PFSK-1 (cell line): ENCODE results near the gene PLEKHG2.

Experiments used
- FOXP2 ChIP-seq: optimal IDR thresholded peaks from 2 replicates; pipeline ENCODE3; 2011; ENCODE audit warnings: borderline replicate concordance, control low read depth, inconsistent platforms; ENCODE audit not compliant: insufficient read depth; ENCODE audit errors: extremely low read length, extremely low read depth
- POLR2AphosphoS5 ChIP-seq: IDR thresholded peaks from 2 replicates; pipeline ENCODE4 v1.6.1; 2012; ENCODE audit warnings: low read depth, mild to moderate bottlenecking, control low read depth, low read length, moderate library complexity
- REST ChIP-seq, 2 experiments: IDR thresholded peaks; 2 replicates each; pipeline versions ENCODE4 v1.6.1 to v1.8.0; 2011 to 2012; ENCODE audit warnings: low read depth in 2 of 2, low read length in 2 of 2, control low read depth in 1 of 2, inconsistent platforms in 1 of 2, mild to moderate bottlenecking in 1 of 2, moderate library complexity in 1 of 2; ENCODE audit not compliant: insufficient read depth in 1 of 2
- SIN3A ChIP-seq: IDR thresholded peaks from 2 replicates; pipeline ENCODE4 v1.6.1; 2012; ENCODE audit warnings: mild to moderate bottlenecking, low read length, moderate library complexity, borderline replicate concordance; ENCODE audit not compliant: insufficient read depth
- TAF1 ChIP-seq: IDR thresholded peaks from 2 replicates; pipeline ENCODE4 v1.6.1; 2012; ENCODE audit warnings: low read length, control low read depth, borderline replicate concordance; ENCODE audit not compliant: insufficient read depth

The PLEKHG2 gene

GRCh38 chr19:39388657-39389056 lies 23.8 kb upstream of the PLEKHG2 start:
- TF ChIP-seq TAF1 (no peak), SIN3A (no peak), REST (IDR thresholded peaks at IDR 0.05; ENCODE audit: insufficient read depth in 1 of 2, low read depth in 2 of 2, low read length in 2 of 2) (no peak), POLR2AphosphoS5 (no peak), FOXP2 (no peak)

- no peak for TF ChIP-seq POLR2AphosphoS5
- TF ChIP-seq SIN3A: no peak
- TF ChIP-seq TAF1: no peak
- no peak for TF ChIP-seq REST (IDR thresholded peaks at IDR 0.05; ENCODE audit: insufficient read depth in 1 of 2, low read depth in 2 of 2, low read length in 2 of 2)
- TF ChIP-seq FOXP2: no peak
Measured at GRCh38 chr19:39389631-39390414, 22.6 kb upstream of the PLEKHG2 start.

GRCh38 chr19:39390451-39390750 lies 22.1 kb upstream of the PLEKHG2 start:
- TF ChIP-seq REST (IDR thresholded peaks at IDR 0.05; ENCODE audit: insufficient read depth in 1 of 2, low read depth in 2 of 2, low read length in 2 of 2) (no peak), TAF1 (no peak), FOXP2 (no peak), SIN3A (no peak), POLR2AphosphoS5 (no peak)

GRCh38 chr19:39390751-39391437 lies 21.6 kb upstream of the PLEKHG2 start, which contains the start of the genes MED29 and PAF1:
MED29 (plus strand) TSS chr19:39391378; CDS start chr19:39391423, 45 bp downstream.
PAF1 (minus strand) TSS chr19:39391106; CDS start chr19:39390864, 242 bp downstream.
- TF ChIP-seq REST (IDR thresholded peaks at IDR 0.05; ENCODE audit: insufficient read depth in 1 of 2, low read depth in 2 of 2, low read length in 2 of 2): no peak
- TF ChIP-seq POLR2AphosphoS5: peak; percentile 97
- peak; percentile 13 for TF ChIP-seq FOXP2
- TF ChIP-seq SIN3A: peak; percentile 56; the same call in 1 of the 2 replicates
- peak; percentile 99 for TF ChIP-seq TAF1
